GM12878 (cell line): ENCODE data around the gene DMP1. TPM values are rescaled to one million over a fixed set of nuclear protein-coding genes. Genes with fewer than 3 reads are reported as not detected.

ENCODE experiments used
- ATAC-seq: fragments of 200-7000 bp; cut with Tn5 transposase; 3 replicates; pipeline ENCODE4 v1.9.1; 2020; ENCODE audit warnings: mild to moderate bottlenecking, moderate library complexity
- BruUV-seq: library from RNA; stranded (reverse); fragments of 400-500 nt; replicated peaks from 2 replicates; lab custom pipeline; 2021; lab: Mats Ljungman, UMichigan
- CTCF ChIA-PET: fragments of 300-600 bp; sonication (Branson Sonifier 250); formaldehyde crosslinking; extraction: SDS; loops from one replicate; lab custom pipeline; 2021; ENCODE audit warnings: inconsistent platforms; lab: Yijun Ruan, JAX
- POLR2A ChIA-PET: fragments of 350-600 bp; formaldehyde crosslinking; extraction: SDS; loops from one replicate; lab custom pipeline; 2021; ENCODE audit warnings: inconsistent platforms; lab: Charles Lee
- RAD21 ChIA-PET: fragments of 300-600 bp; sonication (Branson Sonifier 250); formaldehyde crosslinking; loops from one replicate; lab custom pipeline; 2023; ENCODE audit warnings: antibody characterized with exemption; ENCODE audit not compliant: unreplicated experiment; lab: Charles Lee
- SMC1A ChIA-PET: fragments of 300-600 bp; sonication (Branson Sonifier 250); formaldehyde crosslinking; loops from one replicate; lab custom pipeline; 2023; ENCODE audit not compliant: unreplicated experiment, uncharacterized antibody; lab: Charles Lee
- DNase-seq: peaks from one replicate; pipeline ENCODE4 v3.0.0-alpha.2; 2011; ENCODE audit warnings: low read depth, low spot score
- FAIRE-seq: peaks from 3 replicates; lab custom pipeline; 2011; peaks lifted over from hg19 to GRCh38; lab: Jason Lieb, UNC
- H2AFZ ChIP-seq: 2 replicates; pipeline ENCODE4 v1.6.0; 2011; ENCODE audit warnings: low read depth, low read length, control low read depth; ENCODE audit not compliant: control insufficient read depth
- H3K27ac ChIP-seq: 2 replicates; pipeline ENCODE4 v1.5.1; 2011; ENCODE audit warnings: control low read depth; ENCODE audit not compliant: control insufficient read depth, insufficient read depth
- H3K27me3 ChIP-seq, 2 experiments: replicated peaks in 1 of 2; 2 replicates each; pipeline versions ENCODE4 v1.6.0 to v1.6.1; 2011; ENCODE audit warnings: low read length in 1 of 2; ENCODE audit not compliant: control insufficient read depth in 2 of 2, insufficient read depth in 2 of 2
- H3K36me3 ChIP-seq, 2 experiments: 2 replicates each; pipeline ENCODE4 v1.5.1; 2011; ENCODE audit warnings: low read length in 1 of 2; ENCODE audit not compliant: control insufficient read depth in 2 of 2, insufficient read depth in 2 of 2
- H3K4me1 ChIP-seq: 2 replicates; pipeline ENCODE4 v1.6.1; 2011; ENCODE audit warnings: mild to moderate bottlenecking, low read length, moderate library complexity, mixed read lengths; ENCODE audit not compliant: control insufficient read depth, insufficient read depth
- H3K4me2 ChIP-seq: 2 replicates; pipeline ENCODE4 v1.6.0; 2011; ENCODE audit warnings: control low read depth; ENCODE audit not compliant: control insufficient read depth, insufficient read depth
- H3K4me3 ChIP-seq: fragments of 200-600 bp; sonication (generic); 2 replicates; pipeline ENCODE4 v1.5.1; 2016
- H3K79me2 ChIP-seq: 2 replicates; pipeline ENCODE4 v1.6.0; 2011; ENCODE audit warnings: low read length; ENCODE audit not compliant: control insufficient read depth, insufficient read depth
- H3K9ac ChIP-seq: 2 replicates; pipeline ENCODE4 v1.8.0; 2011; ENCODE audit warnings: low read length, control low read depth, mixed read lengths; ENCODE audit not compliant: control insufficient read depth, insufficient read depth
- H3K9me3 ChIP-seq: replicated peaks from 3 replicates; pipeline ENCODE4 v1.5.1; 2011; ENCODE audit warnings: mild to moderate bottlenecking, low read length; ENCODE audit not compliant: control insufficient read depth, insufficient read depth
- H4K20me1 ChIP-seq: 2 replicates; pipeline ENCODE4 v1.6.0; 2011; ENCODE audit not compliant: control insufficient read depth, insufficient read depth
- SPI1 ChIP-seq: IDR thresholded peaks from 2 replicates; pipeline ENCODE4 v1.6.1; 2011; ENCODE audit warnings: low read depth, mild to moderate bottlenecking, low read length, moderate library complexity, borderline replicate concordance; ENCODE audit not compliant: insufficient read depth
- WRNIP1 ChIP-seq: IDR thresholded peaks from 2 replicates; pipeline ENCODE4 v1.6.1; 2011; ENCODE audit warnings: low read depth, low read length, improper control_type of control experiment, borderline replicate concordance
- WGBS: methylation state at CpG from one replicate; pipeline ENCODE4 v1.1.6; 2016; ENCODE audit warnings: low lambda C conversion rate; ENCODE audit not compliant: insufficient replicate concordance, insufficient coverage; ENCODE audit errors: missing lambda C conversion rate; 5-methylcytosine and 5-hydroxymethylcytosine counted together
- in situ Hi-C: fragments of 300-500 bp; cut with MboI; formaldehyde crosslinking; loops from 9 replicates; pipeline ENCODE4 v1.14.3; 2018; ENCODE audit warnings: mixed read lengths
- intact Hi-C: fragments of 100-400 bp; cut with micrococcal nuclease; formaldehyde crosslinking; loops from one replicate; pipeline ENCODE4 v1.14.2; 2022; ENCODE audit not compliant: unreplicated experiment
- polyA plus RNA-seq, 11 experiments: library from polyadenylated mRNA; depleted of rRNA in 4 of 11; unstranded in 6 of 11; stranded (reverse) in 5 of 11; fragments of >200 nt; fragmentation: Nextera tagmentation in 4 of 11; fragmentation: Illumina TruSeq in 1 of 11; extraction: Ambion mirVana in 4 of 11; extraction: Trizol in 1 of 11; gene quantifications; 1 replicate in 1 of 11; 2 replicates in 10 of 11; pipeline versions ENCODE4 v1.2.1 to v1.2.3, GENCODE V29; 2011 to 2016; ENCODE audit warnings: inconsistent platforms in 2 of 11, missing spikeins in 2 of 11, low read depth in 1 of 11
- total RNA-seq, 4 experiments: library from RNA; depleted of rRNA in 3 of 4; stranded (reverse); fragments of >200 nt in 3 of 4; fragmentation: Illumina TruSeq in 1 of 4; extraction: Trizol in 1 of 4; gene quantifications; 2 replicates each; pipeline versions ENCODE4 v1.2.1 to v1.2.3, GENCODE V29; 2013 to 2021
- TF ChIP-seq, protein P1 (sequence below): fragments of 450-650 bp; IDR thresholded peaks from 2 replicates; pipeline ENCODE4 v1.6.1; 2017; ENCODE audit warnings: borderline replicate concordance
- TF ChIP-seq, protein P2 (sequence below): fragments of 450-650 bp; IDR thresholded peaks from 2 replicates; pipeline ENCODE4 v1.6.1; 2017; ENCODE audit warnings: low read depth, mild to moderate bottlenecking, moderate library complexity

Gene DMP1
- total and polyA plus RNA-seq, 10 of the 15 experiments (the other 5 are each of a cell fraction or from before 2014, with no cell fraction given) = not detected

DNA sequence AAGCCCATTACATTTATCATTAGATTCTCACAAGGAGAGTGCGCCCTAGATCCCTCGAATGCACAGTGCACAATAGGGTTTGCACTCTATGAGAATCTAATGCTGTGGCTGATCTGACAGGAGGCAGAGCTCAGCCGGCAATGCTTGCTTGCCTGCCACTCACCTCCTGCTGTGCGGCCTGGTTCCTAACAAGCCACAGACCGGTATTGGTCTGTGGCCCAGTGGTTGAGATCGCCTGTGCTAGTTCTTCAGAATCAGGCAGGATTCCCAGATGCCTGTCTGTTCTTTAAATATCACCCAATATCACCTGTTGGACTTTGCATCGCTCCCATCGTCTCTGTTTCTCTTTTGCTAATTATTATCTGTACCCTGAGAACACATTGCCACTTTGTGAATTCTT is 27.8 kb upstream of the DMP1 start:
- ChIA-PET RAD21 (no interaction called here), CTCF (interaction anchor here (0.6 kb wide), 1 partner anchor 87 kb away, joined by 3 read pairs; no protein-coding TSS in a partner anchor), SMC1A (no interaction called here), POLR2A (no interaction called here)
- no peaks in the 10 kb centered on the region for H3K36me3 ChIP-seq
- intact Hi-C loops (no loop called here), in situ Hi-C loops (no loop called here)
- 57% methylated on average over 8 of the region's 8 CpGs for whole genome bisulfite sequencing
- H3K4me3 ChIP-seq = no peak overlapping the region
- no peak overlapping the region for H3K9ac ChIP-seq
- no peak overlapping the region for H3K27ac ChIP-seq
- no peak for ATAC-seq
- no peak overlapping the region for H2AFZ ChIP-seq
- no peak for FAIRE-seq
- BruUV-seq = no TSS peak
- DNase-seq = no peak
- H3K79me2 ChIP-seq = no peaks in the 10 kb centered on the region
- H3K27me3 ChIP-seq = no peaks in the 10 kb centered on the region
- H3K9me3 ChIP-seq = no peaks in the 10 kb centered on the region
- TF ChIP-seq WRNIP1 = no peak
- TF ChIP-seq, protein P1, sequence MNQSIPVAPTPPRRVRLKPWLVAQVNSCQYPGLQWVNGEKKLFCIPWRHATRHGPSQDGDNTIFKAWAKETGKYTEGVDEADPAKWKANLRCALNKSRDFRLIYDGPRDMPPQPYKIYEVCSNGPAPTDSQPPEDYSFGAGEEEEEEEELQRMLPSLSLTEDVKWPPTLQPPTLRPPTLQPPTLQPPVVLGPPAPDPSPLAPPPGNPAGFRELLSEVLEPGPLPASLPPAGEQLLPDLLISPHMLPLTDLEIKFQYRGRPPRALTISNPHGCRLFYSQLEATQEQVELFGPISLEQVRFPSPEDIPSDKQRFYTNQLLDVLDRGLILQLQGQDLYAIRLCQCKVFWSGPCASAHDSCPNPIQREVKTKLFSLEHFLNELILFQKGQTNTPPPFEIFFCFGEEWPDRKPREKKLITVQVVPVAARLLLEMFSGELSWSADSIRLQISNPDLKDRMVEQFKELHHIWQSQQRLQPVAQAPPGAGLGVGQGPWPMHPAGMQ = no peak
- no peak overlapping the region for H3K4me2 ChIP-seq
- H4K20me1 ChIP-seq = no peaks in the 10 kb centered on the region
- no peaks in the 10 kb centered on the region for H3K4me1 ChIP-seq

DNA sequence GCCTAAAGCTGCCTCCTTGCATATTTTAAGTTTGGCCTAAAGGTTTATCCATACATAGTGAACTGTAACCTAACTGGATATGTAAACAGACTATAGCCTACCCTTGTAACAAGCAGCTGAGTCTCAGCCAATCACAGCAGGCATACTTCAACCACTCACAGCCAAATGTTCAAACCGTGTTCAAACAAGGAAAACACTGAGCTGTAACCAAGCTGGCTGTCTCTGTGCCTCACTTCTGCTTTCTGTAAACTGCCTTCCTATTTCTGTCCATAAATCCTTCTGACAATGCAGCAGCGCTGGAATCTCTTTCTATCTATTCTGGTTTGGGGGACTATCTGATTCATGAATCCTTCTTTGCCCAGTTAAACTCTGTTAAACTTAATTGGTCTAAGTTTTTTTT is 25.4 kb upstream of the DMP1 start:
- ATAC-seq (peak; percentile 57), DNase-seq (no peak), FAIRE-seq (no peak)
- ChIA-PET POLR2A (no interaction called here), RAD21 (no interaction called here), CTCF (interaction anchor here (0.6 kb wide), 1 partner anchor 138 kb away, joined by 3 read pairs; no protein-coding TSS in a partner anchor), SMC1A (interaction anchor here (1.3 kb wide), 1 partner anchor 163 kb away, joined by 3 read pairs; no protein-coding TSS in a partner anchor)
- intact Hi-C loops (no loop called here), in situ Hi-C loops (no loop called here)
- Histone ChIP-seq H3K79me2 (no peaks in the 10 kb centered on the region), H3K4me2 (no peak overlapping the region), H4K20me1 (no peaks in the 10 kb centered on the region), H3K27ac (no peak overlapping the region), H3K9me3 (no peaks in the 10 kb centered on the region), H2AFZ (no peak overlapping the region), H3K4me1 (no peaks in the 10 kb centered on the region), H3K9ac (no peak overlapping the region), H3K27me3 (no peaks in the 10 kb centered on the region), H3K4me3 (no peak overlapping the region), H3K36me3 (no peaks in the 10 kb centered on the region)
- WGBS = 4% methylated on average over 2 of the region's 2 CpGs
- TF ChIP-seq SPI1 = peak; percentile 78; the same call in 1 of the 2 replicates
- TF ChIP-seq, protein P2, sequence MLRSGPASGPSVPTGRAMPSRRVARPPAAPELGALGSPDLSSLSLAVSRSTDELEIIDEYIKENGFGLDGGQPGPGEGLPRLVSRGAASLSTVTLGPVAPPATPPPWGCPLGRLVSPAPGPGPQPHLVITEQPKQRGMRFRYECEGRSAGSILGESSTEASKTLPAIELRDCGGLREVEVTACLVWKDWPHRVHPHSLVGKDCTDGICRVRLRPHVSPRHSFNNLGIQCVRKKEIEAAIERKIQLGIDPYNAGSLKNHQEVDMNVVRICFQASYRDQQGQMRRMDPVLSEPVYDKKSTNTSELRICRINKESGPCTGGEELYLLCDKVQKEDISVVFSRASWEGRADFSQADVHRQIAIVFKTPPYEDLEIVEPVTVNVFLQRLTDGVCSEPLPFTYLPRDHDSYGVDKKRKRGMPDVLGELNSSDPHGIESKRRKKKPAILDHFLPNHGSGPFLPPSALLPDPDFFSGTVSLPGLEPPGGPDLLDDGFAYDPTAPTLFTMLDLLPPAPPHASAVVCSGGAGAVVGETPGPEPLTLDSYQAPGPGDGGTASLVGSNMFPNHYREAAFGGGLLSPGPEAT = no peak
- no TSS peak for BruUV-seq
